A549 (cell line): ENCODE measurements around the gene BOC. TPM values are rescaled to one million over a fixed set of nuclear protein-coding genes. Genes with fewer than 3 reads are reported as not detected.

Experiments
- ATAC-seq, 2 experiments: fragments of 200-7000 bp in 1 of 2; fragments of >200 bp in 1 of 2; cut with Nextera tagmentation in 1 of 2; cut with Tn5 transposase in 1 of 2; 3 replicates each; pipeline versions ENCODE4 v1.8.0 to v1.9.1; 2018 to 2020; ENCODE audit warnings: mild to moderate bottlenecking in 1 of 2, moderate library complexity in 1 of 2
- CTCF ChIA-PET: fragments of 300-600 bp; sonication (Branson Sonifier 250); formaldehyde crosslinking; extraction: SDS; loops from one replicate; lab custom pipeline; 2021; ENCODE audit warnings: antibody characterized with exemption, inconsistent platforms; lab: Yijun Ruan, JAX
- POLR2A ChIA-PET: fragments of 350-600 bp; formaldehyde crosslinking; extraction: SDS; loops from one replicate; lab custom pipeline; 2021; ENCODE audit warnings: antibody characterized with exemption, inconsistent platforms; lab: Yijun Ruan, JAX
- DNase-seq, 2 experiments: peaks; one replicate each; pipeline versions ENCODE4 v3.0.0 to v3.0.0-alpha.2; 2011 to 2016; ENCODE audit warnings: low read depth in 1 of 2, low spot score in 1 of 2
- FAIRE-seq: peaks from 2 replicates; lab custom pipeline; 2011; peaks lifted over from hg19 to GRCh38; lab: Jason Lieb, UNC
- H3K27ac ChIP-seq, 2 experiments: fragments of >200 bp; sonication (Bioruptor Twin); formaldehyde crosslinking; 3 replicates each; pipeline ENCODE4 v1.5.1; 2016 to 2017
- H3K4me1 ChIP-seq: fragments of >200 bp; sonication (Bioruptor Twin); formaldehyde crosslinking; 3 replicates; pipeline ENCODE4 v1.6.1; 2016
- H3K4me2 ChIP-seq: fragments of >200 bp; sonication (Bioruptor Twin); formaldehyde crosslinking; 3 replicates; pipeline ENCODE4 v1.6.1; 2016
- H3K4me3 ChIP-seq: fragments of >200 bp; sonication (Bioruptor Twin); formaldehyde crosslinking; 3 replicates; pipeline ENCODE4 v1.5.1; 2016
- H3K9me3 ChIP-seq: fragments of >200 bp; sonication (Bioruptor Twin); formaldehyde crosslinking; 3 replicates; pipeline ENCODE4 v1.6.1; 2016
- BCL3 ChIP-seq: fragments of >200 bp; sonication (Bioruptor Twin); formaldehyde crosslinking; IDR thresholded peaks from 3 replicates; pipeline ENCODE4 v1.6.1; 2016
- BHLHE40 ChIP-seq: IDR thresholded peaks from 2 replicates; pipeline ENCODE4 v1.6.1; 2012; ENCODE audit warnings: low read depth, low read length, inconsistent platforms
- ELK1 ChIP-seq: fragments of 150-350 bp; IDR thresholded peaks from 2 replicates; pipeline ENCODE4 v1.6.1; 2014; ENCODE audit warnings: low read depth, mild to moderate bottlenecking, low read length
- GATA3 ChIP-seq: IDR thresholded peaks from 2 replicates; pipeline ENCODE4 v1.6.1; 2012; ENCODE audit warnings: borderline replicate concordance
- NR3C1 ChIP-seq: fragments of >200 bp; sonication (Bioruptor Twin); formaldehyde crosslinking; IDR thresholded peaks from 3 replicates; pipeline ENCODE4 v1.6.1; 2017
- RCOR1 ChIP-seq: fragments of 150-350 bp; IDR thresholded peaks from 2 replicates; pipeline ENCODE4 v1.6.1; 2014; ENCODE audit warnings: antibody characterized with exemption, low read length, low read depth
- ZSCAN20 ChIP-seq: fragments of 250-450 bp; sonication (Bioruptor Pico); IDR thresholded peaks from 2 replicates; pipeline ENCODE4 v1.8.0; 2022; ENCODE audit warnings: mild to moderate bottlenecking, moderate library complexity
- WGBS: methylation state at CpG from one replicate; pipeline ENCODE4 v1.1.6; 2017; ENCODE audit errors: missing lambda C conversion rate; 5-methylcytosine and 5-hydroxymethylcytosine counted together
- polyA plus RNA-seq, 4 experiments: library from polyadenylated mRNA; depleted of rRNA in 3 of 4; stranded (reverse); fragments of >200 nt; fragmentation: RNase III in 1 of 4; extraction: RNeasy Plus Mini Kit Qiagen cat#74134 plus additional on column Dnase treatment in 1 of 4; gene quantifications; 2 replicates in 3 of 4; 3 replicates in 1 of 4; pipeline ENCODE4 v1.2.3, GENCODE V29; 2011 to 2017

Gene BOC
- polyA plus RNA-seq, 2 of the 4 experiments (the other 2 are of a cell fraction), result 4.0 TPM

- Histone ChIP-seq H3K27ac (no peak overlapping the region), H3K4me3 (no peak overlapping the region), H3K4me2 (no peak overlapping the region), H3K9me3 (no peaks in the 10 kb centered on the region), H3K4me1 (no peaks in the 10 kb centered on the region)
- TF ChIP-seq RCOR1 (no peak), GATA3 (no peak), BCL3 (no peak), ZSCAN20 (no peak)
- DNase-seq, result no peak
- no peak for ATAC-seq
- 96% methylated on average over 2 of the region's 2 CpGs for WGBS
- FAIRE-seq, result no peak
- ChIA-PET CTCF (no interaction called here), POLR2A (no interaction called here)
Observed at GRCh38 chr3:113330742-113331141, 119.4 kb downstream of the BOC start.

- Histone ChIP-seq H3K27ac (no peak overlapping the region), H3K4me3 (no peak overlapping the region), H3K4me1 (no peaks in the 10 kb centered on the region), H3K9me3 (no peaks in the 10 kb centered on the region), H3K4me2 (no peak overlapping the region)
- ATAC-seq (no peak), DNase-seq (no peak), FAIRE-seq (no peak)
- ChIA-PET POLR2A (no interaction called here), CTCF (no interaction called here)
- no peak for TF ChIP-seq BHLHE40
- no peak for TF ChIP-seq ELK1
- no peak for TF ChIP-seq NR3C1
- no peak for TF ChIP-seq RCOR1
Observed at GRCh38 chr3:113331187-113331586, 119.8 kb downstream of the BOC start.

Other genes starting within 250 kb of the BOC start
- 0.08 and 0.12 TPM in 2 replicates for gene CD200R1, start 236.5 kb upstream of the BOC start, polyA plus RNA-seq (2011; rRNA removed)
- 0.05 to 0.13 TPM (median 0.08 TPM) in 3 replicates for gene CD200R1, start 236.5 kb upstream of the BOC start, polyA plus RNA-seq (2017; fragmentation: RNase III; extraction: RNeasy Plus Mini Kit Qiagen cat#74134 plus additional on column Dnase treatment)
- gene GTPBP8, start 220.6 kb upstream of the BOC start, polyA plus RNA-seq (2011; rRNA removed), result 25.9 and 26.6 TPM in 2 replicates
- 18.0 to 18.9 TPM (median 18.3 TPM) in 3 replicates for gene GTPBP8, start 220.6 kb upstream of the BOC start, polyA plus RNA-seq (2017; fragmentation: RNase III; extraction: RNeasy Plus Mini Kit Qiagen cat#74134 plus additional on column Dnase treatment)
- 9.4 and 11.3 TPM in 2 replicates for gene CFAP44, start 229.9 kb downstream of the BOC start, polyA plus RNA-seq (2011; rRNA removed)
- 4.0 to 4.9 TPM (median 4.5 TPM) in 3 replicates for gene CFAP44, start 229.9 kb downstream of the BOC start, polyA plus RNA-seq (2017; fragmentation: RNase III; extraction: RNeasy Plus Mini Kit Qiagen cat#74134 plus additional on column Dnase treatment)